Dendritic cell treated with granulocyte-macrophage colony-stimulating factor and Interleukin-4, amounts not matched to agents 40 ng/mL and 50 ng/mL, for 4 days (primary cell): Measurements from ENCODE around the gene MED10.
"Not testable (repeated sequence)": the region's sequence is repeated elsewhere in the genome, so short reads cannot be mapped to it uniquely, and the experiment has no call there.

Experiments
- H3K27ac Mint-ChIP-seq: one replicate; pipeline ENCODE4 v1.8.0; 2022; ENCODE audit warnings: mild to moderate bottlenecking, mixed read lengths
- H3K27me3 Mint-ChIP-seq: one replicate; pipeline ENCODE4 v1.8.0; 2022; ENCODE audit warnings: mild to moderate bottlenecking, mixed read lengths
- H3K36me3 Mint-ChIP-seq: one replicate; pipeline ENCODE4 v1.8.0; 2022; ENCODE audit warnings: low read depth, mixed read lengths
- H3K4me1 Mint-ChIP-seq: one replicate; pipeline ENCODE4 v1.8.0; 2022; ENCODE audit warnings: low read depth, mixed read lengths
- H3K4me3 Mint-ChIP-seq: one replicate; pipeline ENCODE4 v1.8.0; 2022; ENCODE audit warnings: mild to moderate bottlenecking, moderate library complexity, mixed read lengths
- H3K9me3 Mint-ChIP-seq: one replicate; pipeline ENCODE4 v1.8.0; 2022; ENCODE audit warnings: mixed read lengths
- intact Hi-C: fragments of 100-400 bp; cut with micrococcal nuclease; formaldehyde crosslinking; loops from one replicate; pipeline ENCODE4 v1.15.0; 2022

MED10 gene

DNA sequence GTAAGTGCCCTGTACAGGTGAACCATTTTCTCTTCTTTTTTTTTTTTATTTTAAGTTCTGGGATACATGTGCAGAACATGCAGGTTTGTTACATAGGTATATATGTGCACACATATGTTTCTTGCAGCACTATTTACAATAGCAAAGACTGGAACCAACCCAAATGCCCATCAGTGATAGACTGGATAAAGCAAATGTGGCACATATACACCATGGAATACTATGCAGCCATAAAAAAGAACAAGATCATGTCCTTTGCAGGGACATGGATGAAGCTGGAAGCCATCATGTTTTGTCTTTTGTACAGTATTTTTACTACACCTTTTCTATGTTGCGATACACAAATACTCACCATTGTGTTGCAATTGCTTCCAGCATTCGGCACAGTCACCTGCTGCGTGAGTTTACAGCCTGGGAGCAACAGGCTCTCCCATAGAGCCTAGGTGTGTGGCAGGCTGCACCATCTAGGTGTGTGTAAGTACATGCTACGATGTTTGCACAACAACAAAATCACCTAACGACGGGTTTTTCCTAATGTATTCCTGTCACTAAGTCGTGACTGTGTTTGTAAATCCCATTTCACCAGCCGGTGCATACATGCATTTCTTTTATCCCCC lies 20.4 kb downstream of the MED10 start:
- H3K9me3 Mint-ChIP-seq, H3K4me1 Mint-ChIP-seq, H3K4me3 Mint-ChIP-seq, H3K27ac Mint-ChIP-seq, H3K27me3 Mint-ChIP-seq, intact Hi-C loops: not testable (repeated sequence)
- peaks cover 15% of the 10 kb centered on the region for H3K36me3 Mint-ChIP-seq

DNA sequence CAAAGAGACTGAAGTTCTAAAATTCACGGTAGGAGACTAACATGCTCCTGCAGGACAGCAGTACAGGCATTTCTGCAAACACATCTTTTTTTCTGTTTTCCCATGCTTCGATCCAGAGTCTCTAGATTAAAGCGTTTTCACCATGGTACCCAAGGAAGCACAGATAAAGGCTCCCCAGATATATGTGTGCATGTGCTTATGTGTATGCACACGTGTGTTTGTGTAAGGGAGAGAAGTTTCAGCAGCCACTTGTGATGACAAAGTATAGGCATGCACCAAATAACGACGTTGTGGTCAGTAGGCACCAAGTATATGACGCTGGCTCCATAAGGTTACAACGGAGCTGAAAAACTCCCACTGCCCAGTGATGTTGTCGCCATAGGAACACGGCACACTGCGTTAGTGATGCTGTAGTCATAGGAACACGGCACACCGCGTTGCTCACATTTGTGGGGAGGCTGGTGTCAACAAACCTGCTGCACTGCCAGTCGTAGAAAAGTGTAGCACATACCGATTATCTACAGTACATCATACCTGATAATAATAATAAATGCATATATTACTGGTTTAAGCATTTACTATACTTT lies 21.7 kb downstream of the MED10 start:
- Mint-ChIP-seq H3K4me1 (no peaks in the 10 kb centered on the region), H3K27me3 (no peaks in the 10 kb centered on the region), H3K4me3 (no peak overlapping the region), H3K9me3 (no peaks in the 10 kb centered on the region), H3K36me3 (peaks cover 8% of the 10 kb centered on the region), H3K27ac (no peak overlapping the region)
- intact Hi-C loops: no loop called here

DNA sequence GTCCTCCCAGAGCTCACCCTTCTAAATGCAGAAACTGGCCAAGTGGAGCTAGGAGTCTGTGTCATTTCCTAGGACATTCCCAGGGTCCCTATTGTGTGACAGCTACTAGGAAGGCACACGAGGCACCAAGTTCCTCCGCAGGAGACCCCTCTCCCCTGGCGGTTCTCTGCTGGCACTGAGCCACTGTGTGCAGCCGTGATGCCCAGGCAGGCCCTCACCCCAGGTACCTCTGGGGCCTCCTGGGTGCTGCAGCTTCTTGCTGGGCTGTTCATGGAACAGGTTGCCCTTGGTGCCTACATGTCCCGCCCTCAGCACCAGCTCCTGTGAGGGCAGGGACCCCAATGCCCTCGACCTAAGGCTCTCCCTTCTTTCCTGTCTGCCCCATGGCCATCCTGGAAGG lies 23.1 kb downstream of the MED10 start:
- Mint-ChIP-seq H3K9me3 (no peaks in the 10 kb centered on the region), H3K27me3 (no peaks in the 10 kb centered on the region), H3K27ac (no peak overlapping the region), H3K36me3 (no peaks in the 10 kb centered on the region), H3K4me3 (no peak overlapping the region), H3K4me1 (no peaks in the 10 kb centered on the region)
- intact Hi-C loops: no loop called here

DNA sequence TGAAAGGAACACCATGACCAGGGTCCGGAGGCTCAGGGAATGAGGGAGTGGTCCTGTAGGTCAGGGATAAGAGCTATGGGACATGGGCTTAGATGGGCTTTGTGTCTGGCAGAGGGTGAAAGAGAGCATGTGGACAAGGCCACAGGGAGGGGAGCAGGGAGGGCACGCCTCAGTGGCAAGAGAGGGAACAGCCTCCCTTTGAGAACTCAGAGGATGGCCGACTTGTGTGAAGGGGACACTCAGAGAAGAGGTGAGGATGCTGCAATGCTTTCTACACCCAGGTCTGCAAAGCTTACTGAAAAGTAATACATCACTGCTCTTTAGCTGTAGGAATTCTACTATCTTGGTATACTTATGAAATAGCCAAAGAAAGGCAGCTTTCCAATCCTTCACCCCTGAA lies 23.5 kb downstream of the MED10 start:
- no peaks in the 10 kb centered on the region for H3K36me3 Mint-ChIP-seq
- H3K27me3 Mint-ChIP-seq: no peaks in the 10 kb centered on the region
- no peaks in the 10 kb centered on the region for H3K4me1 Mint-ChIP-seq
- H3K27ac Mint-ChIP-seq: no peak overlapping the region
- H3K9me3 Mint-ChIP-seq: no peaks in the 10 kb centered on the region
- H3K4me3 Mint-ChIP-seq: no peak overlapping the region
- intact Hi-C loops: no loop called here

DNA sequence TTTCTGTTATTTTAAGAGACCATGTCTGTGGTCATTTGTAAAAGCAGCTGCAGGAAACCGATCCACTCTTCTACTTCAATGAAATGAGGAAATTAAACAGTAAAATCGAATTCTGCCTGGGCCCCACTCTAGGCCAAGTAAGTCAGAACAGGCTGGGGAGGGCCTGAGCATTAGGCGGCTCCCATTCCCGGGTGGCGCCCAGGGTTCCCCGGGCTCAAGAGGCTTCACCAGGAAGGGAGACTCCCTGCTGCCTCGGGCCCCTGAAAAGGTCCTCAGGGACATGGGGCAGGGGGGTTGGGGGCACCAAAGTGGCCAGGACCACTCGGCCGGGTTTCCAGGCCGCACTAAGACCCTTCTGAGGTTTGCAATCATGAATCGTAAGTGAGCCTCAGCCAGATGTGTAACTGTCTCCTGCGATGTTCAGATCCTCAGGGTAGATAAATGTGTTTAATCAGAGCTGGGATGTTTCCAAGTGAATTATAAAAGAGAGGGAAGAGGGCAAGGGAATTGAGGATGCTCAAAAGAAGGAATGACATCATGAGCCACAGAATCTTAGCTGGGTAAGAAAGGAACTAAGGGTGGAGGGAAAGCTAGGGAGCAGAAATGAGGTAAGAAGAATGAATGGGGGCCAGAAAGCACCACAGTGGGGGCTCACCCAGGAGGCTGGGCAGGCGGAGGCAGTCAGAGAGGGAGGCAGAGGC lies 24.6 kb downstream of the MED10 start:
- intact Hi-C loops: no loop called here
- H3K27me3 Mint-ChIP-seq: no peaks in the 10 kb centered on the region
- H3K4me1 Mint-ChIP-seq: no peaks in the 10 kb centered on the region
- H3K27ac Mint-ChIP-seq: no peak overlapping the region
- no peaks in the 10 kb centered on the region for H3K36me3 Mint-ChIP-seq
- no peak overlapping the region for H3K4me3 Mint-ChIP-seq
- no peaks in the 10 kb centered on the region for H3K9me3 Mint-ChIP-seq

DNA sequence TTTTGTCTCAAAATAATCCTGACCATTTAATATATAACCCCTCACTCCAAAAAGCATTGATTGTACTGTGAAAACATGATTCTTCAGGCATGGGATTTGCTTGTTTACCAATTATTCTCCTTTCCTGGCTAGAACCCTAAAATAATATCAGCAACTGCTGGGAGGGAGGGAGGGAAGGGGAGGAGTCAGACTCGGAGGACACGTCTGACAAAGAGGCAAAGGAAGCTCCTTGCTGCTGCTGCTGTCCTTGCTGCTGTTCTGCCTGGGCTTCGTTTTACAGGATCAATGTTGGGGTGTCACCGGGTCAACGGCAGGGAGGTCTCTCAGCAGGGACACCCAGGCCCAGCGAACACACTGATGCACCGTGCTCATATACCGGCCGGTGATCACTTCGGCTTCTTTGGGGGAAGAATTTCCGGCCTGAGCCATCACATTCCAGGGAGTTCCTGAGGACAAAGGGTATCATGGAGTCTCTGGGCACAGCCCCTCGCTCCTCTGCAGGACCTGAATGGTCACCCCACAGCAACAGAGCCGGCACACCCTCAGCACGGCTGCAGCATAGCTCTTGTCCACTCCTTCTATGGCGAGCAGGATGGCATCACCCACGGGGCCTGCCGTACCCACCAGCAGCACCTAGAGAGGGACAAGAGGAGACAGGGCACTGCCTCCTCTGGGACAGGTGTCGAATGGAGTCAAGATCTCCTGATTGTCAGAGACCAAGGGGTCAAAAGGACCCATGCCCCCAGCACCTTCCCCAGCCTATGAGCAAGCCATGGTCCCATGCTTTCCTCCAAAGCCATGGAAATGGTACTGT lies 27.9 kb downstream of the MED10 start:
- H3K27me3 Mint-ChIP-seq: no peaks in the 10 kb centered on the region
- no peaks in the 10 kb centered on the region for H3K9me3 Mint-ChIP-seq
- intact Hi-C loops: no loop called here
- no peak overlapping the region for H3K4me3 Mint-ChIP-seq
- H3K4me1 Mint-ChIP-seq: no peaks in the 10 kb centered on the region
- H3K27ac Mint-ChIP-seq: no peak overlapping the region
- no peaks in the 10 kb centered on the region for H3K36me3 Mint-ChIP-seq

DNA sequence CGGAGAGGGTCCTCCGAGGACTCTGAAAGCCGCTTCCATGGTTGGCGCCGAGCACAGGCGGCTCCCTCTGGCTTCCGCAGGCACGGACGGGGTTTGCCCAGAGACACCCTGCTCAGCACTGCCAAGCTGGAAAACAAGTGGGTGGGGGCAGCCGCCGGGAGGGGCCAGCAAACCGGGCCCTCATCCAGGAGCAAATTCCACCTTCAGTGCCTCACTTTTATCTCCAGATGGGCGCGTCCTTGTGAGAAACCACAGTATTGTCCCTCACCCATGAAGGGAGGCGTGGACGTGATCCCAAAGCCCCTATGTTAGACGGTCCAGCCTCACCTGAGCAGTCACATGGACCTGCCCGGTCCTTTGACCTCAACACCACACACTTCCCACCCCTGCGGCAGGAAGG lies 29.0 kb downstream of the MED10 start:
- Mint-ChIP-seq H3K27ac (no peak overlapping the region), H3K4me1 (no peaks in the 10 kb centered on the region), H3K27me3 (no peaks in the 10 kb centered on the region), H3K36me3 (no peaks in the 10 kb centered on the region), H3K9me3 (no peaks in the 10 kb centered on the region), H3K4me3 (no peak overlapping the region)
- intact Hi-C loops: no loop called here

DNA sequence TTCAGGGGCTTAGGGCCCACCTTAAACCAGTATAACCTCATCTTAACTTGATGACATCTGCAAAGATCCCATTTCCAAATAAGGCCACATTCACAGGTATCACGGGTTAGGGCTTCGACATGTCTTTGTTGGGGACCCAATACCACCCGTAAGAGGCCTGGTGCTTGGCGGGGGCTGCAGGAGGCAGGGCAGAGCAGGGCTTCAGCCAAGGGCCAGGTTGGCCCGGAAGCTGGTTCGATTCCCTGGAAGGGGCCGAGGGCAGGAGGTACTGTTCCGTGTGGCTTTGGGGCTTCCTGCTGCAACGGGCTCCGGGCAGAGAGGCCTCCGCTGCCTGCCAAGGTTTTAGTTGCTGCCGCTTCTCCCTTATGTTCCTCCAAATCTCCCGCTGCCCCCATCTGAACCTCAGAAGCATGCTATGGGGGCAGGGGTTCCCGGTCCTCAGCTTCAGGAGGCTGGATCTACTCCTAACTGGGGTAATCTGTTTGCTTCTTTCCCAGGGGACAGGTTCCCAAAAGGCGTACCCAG lies 29.8 kb downstream of the MED10 start:
- H3K9me3 Mint-ChIP-seq: no peaks in the 10 kb centered on the region
- no peaks in the 10 kb centered on the region for H3K27me3 Mint-ChIP-seq
- no peak overlapping the region for H3K27ac Mint-ChIP-seq
- H3K4me3 Mint-ChIP-seq: no peak overlapping the region
- H3K4me1 Mint-ChIP-seq: no peaks in the 10 kb centered on the region
- intact Hi-C loops: no loop called here
- no peaks in the 10 kb centered on the region for H3K36me3 Mint-ChIP-seq

DNA sequence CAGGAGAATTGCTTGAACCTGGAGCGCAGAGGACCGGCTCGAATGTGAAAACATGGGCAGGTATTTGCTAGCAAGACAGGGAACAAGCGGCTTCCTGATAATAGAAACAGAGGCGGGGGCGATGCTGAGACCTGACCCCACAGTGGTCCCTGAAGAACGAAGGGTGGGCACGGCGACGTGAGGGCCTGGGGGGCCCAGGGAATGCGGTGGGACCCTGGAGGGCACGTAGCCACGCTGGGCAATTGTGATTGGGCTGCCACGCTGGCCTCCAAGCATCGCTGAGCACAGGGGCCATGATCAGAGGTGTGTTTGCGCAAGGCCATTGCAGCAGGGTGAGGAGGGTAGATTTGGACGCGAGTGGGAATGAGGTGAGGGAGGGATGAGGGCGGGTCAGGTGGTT lies 30.7 kb downstream of the MED10 start:
- no peaks in the 10 kb centered on the region for H3K27me3 Mint-ChIP-seq
- no peaks in the 10 kb centered on the region for H3K9me3 Mint-ChIP-seq
- intact Hi-C loops: no loop called here
- H3K27ac Mint-ChIP-seq: no peak overlapping the region
- no peak overlapping the region for H3K4me3 Mint-ChIP-seq
- no peaks in the 10 kb centered on the region for H3K36me3 Mint-ChIP-seq
- H3K4me1 Mint-ChIP-seq: no peaks in the 10 kb centered on the region

DNA sequence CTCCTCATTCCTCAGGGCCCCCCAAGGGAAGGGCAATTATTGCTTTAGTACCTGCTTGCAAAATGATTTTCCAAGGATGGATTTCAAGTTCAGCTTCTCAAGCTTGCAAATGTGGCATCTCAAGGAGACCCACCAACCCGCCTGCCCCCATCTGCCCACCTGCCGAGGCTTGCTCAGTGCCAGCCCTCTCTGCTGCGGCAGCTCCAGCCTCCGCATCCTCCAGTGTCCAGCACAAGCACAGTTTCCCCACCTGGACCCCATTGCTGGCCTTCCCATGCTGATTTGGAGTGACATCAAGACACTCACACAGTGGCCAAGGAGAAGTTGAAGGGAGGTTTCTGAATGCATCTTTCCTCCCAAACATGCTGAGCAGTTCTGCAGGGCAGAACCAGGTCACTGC lies 31.2 kb downstream of the MED10 start:
- Mint-ChIP-seq H3K27me3 (no peaks in the 10 kb centered on the region), H3K4me3 (no peak overlapping the region), H3K4me1 (no peaks in the 10 kb centered on the region), H3K9me3 (no peaks in the 10 kb centered on the region), H3K27ac (no peak overlapping the region), H3K36me3 (no peaks in the 10 kb centered on the region)
- intact Hi-C loops: no loop called here

DNA sequence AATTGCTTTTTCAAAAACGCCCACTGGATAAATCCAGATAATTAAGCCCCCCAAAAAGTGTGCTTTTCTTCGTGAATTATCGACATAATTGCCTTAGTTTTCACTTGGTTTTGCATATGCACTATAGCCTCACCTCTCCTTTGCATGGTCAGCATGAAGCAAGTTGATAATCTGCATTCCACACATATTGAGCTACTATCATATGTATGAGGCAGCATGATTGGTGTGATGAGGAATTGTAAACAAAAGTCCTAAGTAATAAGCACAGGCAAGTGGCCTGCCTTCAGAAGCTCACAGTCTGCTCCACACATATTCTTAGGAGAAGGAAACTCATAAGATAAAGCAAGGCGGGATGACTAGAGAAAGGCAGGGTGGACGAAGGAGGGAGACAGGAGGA lies 33.8 kb downstream of the MED10 start:
- Mint-ChIP-seq H3K9me3 (no peaks in the 10 kb centered on the region), H3K4me1 (no peaks in the 10 kb centered on the region), H3K27me3 (no peaks in the 10 kb centered on the region), H3K4me3 (no peak overlapping the region), H3K27ac (no peak overlapping the region), H3K36me3 (no peaks in the 10 kb centered on the region)
- intact Hi-C loops: no loop called here

DNA sequence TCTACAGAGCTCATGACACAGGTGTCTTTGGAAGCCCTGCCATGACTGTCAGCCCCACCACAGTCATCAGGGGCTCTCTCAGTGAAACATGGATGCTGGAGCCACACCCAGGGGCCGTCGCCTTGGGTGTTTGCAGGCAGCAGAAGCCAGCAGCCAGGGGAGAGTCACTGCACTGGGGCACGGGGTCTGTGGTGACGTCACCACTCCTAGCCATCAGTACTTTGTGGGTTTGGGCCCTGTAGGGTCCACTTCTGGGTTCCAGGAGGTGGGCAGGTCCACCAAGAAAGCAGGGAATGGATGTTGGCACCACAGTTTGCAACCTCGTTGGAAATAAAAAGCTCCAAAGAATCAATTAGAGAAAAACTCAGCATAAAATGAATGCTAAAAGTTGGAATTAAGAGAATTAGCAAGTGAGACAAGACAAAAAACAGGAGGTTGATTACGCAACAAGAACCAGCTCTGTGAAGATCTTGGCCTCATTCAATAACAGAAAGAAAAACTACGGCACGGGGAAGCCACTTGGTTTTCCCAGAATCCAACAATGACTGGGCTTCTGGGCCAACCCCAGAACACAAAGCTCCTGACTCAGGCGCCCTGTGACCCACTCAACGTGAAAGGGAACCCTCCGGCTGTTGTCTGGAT lies 34.3 kb downstream of the MED10 start:
- intact Hi-C loops: no loop called here
- no peak overlapping the region for H3K27ac Mint-ChIP-seq
- H3K4me1 Mint-ChIP-seq: no peaks in the 10 kb centered on the region
- no peaks in the 10 kb centered on the region for H3K9me3 Mint-ChIP-seq
- no peaks in the 10 kb centered on the region for H3K36me3 Mint-ChIP-seq
- H3K4me3 Mint-ChIP-seq: no peak overlapping the region
- no peaks in the 10 kb centered on the region for H3K27me3 Mint-ChIP-seq

DNA sequence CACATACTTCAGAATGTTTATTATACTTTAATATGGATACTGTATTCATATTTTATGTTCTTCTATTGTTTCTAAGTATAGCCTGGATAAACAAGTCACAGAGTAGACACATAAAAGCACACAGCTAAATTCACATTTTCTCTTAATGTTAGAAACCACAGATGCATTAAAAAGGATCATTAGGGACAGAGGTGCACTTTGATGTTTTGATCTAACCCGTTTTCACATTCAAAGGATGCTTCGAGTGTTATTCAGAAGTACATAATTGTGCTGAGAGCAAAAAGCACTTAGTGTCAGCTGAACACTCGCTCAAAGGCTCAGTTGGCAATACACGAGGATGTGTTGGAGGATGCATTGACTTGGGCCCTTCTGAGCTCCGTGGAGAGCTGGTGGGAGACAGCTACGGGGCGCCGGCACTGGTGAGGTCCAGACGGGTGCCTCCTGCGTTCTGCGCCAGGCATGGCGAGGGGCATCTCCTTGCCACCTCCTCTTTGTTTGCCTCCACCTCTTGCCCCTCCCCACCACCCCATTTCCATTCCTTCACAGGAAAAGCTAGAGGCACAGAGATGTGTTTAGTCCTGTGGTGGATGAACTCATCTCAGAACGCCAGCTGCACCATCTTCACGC lies 35.5 kb downstream of the MED10 start:
- Mint-ChIP-seq H3K27me3 (no peaks in the 10 kb centered on the region), H3K4me3 (no peak overlapping the region), H3K9me3 (no peaks in the 10 kb centered on the region), H3K27ac (no peak overlapping the region), H3K36me3 (no peaks in the 10 kb centered on the region), H3K4me1 (no peaks in the 10 kb centered on the region)
- intact Hi-C loops: no loop called here
